Measurements from ENCODE around the gene TTN.

Gene TTN

DNA sequence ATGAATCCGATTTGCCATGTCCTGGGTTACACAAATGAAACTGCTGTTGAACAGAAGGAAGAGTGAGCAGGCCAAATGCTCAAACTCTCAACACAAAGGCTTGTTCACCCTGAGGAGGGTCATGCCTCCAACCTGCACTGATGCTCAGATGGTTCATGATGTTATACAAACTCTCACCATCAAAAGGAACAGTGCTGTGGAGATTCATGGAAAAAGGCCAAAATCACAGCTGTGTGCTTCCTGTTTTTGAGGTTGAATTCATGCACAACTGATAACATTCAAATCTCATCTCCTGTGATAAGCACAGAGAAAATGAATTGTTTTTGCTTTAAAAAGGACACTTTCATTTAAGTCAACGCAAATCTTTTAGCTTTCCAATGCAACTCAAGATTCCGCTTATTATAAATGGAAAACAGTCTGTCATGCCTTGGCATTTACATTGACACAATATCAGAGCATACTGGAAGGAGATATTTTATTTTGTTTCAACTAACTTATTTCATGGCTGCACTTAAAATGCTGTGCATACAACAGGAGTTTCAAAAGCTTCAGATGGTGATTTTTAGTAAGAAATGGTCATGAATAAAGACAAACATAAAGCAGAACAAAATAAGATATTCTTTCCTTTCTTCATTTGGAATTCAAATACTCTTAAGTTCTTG lies 22.2 kb upstream of the TTN start:
- TF ChIP-seq, protein P1, sequence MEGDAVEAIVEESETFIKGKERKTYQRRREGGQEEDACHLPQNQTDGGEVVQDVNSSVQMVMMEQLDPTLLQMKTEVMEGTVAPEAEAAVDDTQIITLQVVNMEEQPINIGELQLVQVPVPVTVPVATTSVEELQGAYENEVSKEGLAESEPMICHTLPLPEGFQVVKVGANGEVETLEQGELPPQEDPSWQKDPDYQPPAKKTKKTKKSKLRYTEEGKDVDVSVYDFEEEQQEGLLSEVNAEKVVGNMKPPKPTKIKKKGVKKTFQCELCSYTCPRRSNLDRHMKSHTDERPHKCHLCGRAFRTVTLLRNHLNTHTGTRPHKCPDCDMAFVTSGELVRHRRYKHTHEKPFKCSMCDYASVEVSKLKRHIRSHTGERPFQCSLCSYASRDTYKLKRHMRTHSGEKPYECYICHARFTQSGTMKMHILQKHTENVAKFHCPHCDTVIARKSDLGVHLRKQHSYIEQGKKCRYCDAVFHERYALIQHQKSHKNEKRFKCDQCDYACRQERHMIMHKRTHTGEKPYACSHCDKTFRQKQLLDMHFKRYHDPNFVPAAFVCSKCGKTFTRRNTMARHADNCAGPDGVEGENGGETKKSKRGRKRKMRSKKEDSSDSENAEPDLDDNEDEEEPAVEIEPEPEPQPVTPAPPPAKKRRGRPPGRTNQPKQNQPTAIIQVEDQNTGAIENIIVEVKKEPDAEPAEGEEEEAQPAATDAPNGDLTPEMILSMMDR (IDR thresholded peaks at IDR 0.05; ENCODE audit: low read depth, low read length, missing control alignments), result no peak
- no peak for DNase-seq (ENCODE audit: low read depth)
- no peak overlapping the region for H3K4me3 ChIP-seq (ENCODE audit: low read depth, low read length)

DNA sequence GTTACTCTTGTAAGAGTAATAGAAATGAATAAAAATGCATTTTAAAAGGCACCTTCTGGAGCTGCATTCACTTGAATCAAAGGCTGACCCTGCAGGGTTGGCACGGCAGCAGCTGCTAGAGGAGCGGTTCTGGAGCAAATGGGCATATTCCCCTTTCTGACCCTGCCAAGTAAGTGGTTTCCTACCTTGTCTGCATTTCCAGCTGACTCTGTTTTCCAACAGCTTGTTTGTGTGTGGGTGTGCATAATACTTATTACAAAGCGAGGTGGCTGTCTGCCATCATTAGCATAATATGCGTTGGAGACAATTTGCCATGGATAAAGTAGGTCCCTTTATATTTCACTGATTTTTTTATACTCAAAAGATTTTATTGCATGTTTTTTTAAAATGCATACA lies 21.3 kb upstream of the TTN start:
- no peak overlapping the region for H3K4me3 ChIP-seq (ENCODE audit: low read depth, low read length)
- TF ChIP-seq, protein P1 (IDR thresholded peaks at IDR 0.05; ENCODE audit: low read depth, low read length, missing control alignments), result no peak
- no peak for DNase-seq (ENCODE audit: low read depth)

DNA sequence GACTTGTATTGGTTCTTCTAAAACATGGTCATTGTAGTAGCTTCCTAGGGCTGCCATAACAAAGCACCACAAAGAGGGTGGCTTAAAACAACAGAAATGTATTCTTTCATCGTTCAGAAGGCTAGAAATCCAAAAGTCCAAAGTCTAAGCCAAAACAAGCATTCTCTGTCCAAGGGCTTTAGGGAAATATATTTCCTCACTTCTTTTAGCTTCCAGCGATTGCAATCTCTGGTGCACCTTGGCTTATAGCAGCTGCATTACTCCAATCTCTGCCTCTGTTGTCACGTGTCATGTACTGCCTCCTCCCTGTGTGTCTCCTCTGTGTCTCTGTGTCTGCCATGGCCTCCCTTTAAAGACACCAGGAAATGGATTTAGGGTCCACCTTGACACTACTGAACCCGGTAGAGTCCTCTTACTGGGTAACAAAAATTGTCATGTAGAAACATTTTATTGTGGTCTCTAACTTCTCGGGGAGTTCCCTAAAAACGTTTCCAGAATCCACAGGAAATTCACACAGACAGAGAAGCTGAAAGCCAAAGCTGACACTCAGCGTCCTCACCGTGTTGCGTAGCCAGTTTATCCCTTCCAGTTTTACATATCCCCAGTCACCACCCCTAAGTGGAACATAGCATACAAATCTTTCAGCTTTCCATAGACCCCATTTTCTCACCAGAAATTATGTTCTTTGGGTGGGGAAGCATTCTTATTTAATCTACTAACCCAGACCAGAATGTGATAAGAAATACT lies 20.7 kb upstream of the TTN start:
- no peak for DNase-seq (ENCODE audit: low read depth)
- H3K4me3 ChIP-seq (ENCODE audit: low read depth, low read length), result no peak overlapping the region
- TF ChIP-seq, protein P1 (IDR thresholded peaks at IDR 0.05; ENCODE audit: low read depth, low read length, missing control alignments), result no peak

DNA sequence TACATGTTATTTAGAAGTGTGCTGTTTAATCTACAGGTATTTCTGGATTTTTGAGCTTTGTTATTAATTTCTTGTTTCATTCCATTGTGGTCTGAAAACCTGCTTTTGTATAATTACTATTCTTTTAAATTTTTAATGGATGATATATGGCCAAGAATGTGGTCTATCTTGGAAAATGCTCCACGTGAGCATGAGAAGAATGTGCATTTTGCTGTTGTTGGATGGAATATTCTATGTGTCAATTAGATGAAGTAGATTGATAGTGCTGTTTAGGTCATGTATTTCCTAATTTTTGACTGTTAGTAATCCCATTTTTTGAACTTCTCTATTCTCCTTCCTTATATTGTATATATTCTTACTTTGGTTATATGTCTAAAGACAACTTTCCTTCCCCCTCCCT lies 19.9 kb upstream of the TTN start:
- no peak for DNase-seq (ENCODE audit: low read depth)
- TF ChIP-seq, protein P1 (IDR thresholded peaks at IDR 0.05; ENCODE audit: low read depth, low read length, missing control alignments), result no peak

DNA sequence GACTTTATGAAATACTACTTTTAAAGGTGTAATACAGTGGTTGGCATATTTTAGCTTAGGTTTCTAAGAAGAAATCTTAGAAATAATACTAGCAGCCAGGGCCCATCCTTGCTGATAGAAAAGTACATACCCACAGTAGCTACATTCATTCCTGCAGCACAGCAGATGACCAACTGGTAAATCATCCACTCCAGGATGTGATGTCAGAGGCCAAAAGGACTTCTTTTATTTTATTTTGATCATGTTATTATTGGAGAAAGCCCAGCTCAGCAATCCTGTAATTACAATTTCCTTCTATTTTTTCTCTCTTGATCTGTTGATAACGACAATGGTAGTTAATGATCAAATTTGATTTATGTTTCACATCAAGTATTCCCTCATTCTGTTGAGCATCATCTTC lies 18.0 kb upstream of the TTN start:
- DNase-seq (ENCODE audit: low read depth), result no peak
- no peak overlapping the region for H3K4me3 ChIP-seq (ENCODE audit: low read depth, low read length)
- TF ChIP-seq, protein P1 (IDR thresholded peaks at IDR 0.05; ENCODE audit: low read depth, low read length, missing control alignments), result no peak

More for the DNA sequence above, 19.9 kb upstream of the TTN start:
- no peak overlapping the region for H3K4me3 ChIP-seq (ENCODE audit: low read depth, low read length)

DNA sequence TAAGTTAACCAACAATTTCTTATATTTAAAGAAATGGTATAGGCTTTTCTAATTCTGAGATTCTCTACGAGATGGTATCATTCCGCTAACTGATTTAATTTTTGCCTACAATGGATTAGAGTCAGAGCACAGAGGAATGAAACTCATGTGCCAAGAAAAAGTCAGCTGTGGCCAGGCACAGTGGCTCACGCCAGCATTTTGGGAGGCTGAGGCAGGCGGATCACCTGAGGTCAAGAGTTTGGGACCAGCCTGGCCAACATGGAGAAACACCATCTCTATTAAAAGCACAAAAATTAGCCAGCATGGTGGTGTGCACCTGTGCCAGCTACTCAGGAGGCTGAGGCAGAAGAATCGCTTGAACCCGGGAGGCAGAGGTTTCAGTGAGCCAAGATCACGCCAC lies 17.0 kb upstream of the TTN start:
- TF ChIP-seq, protein P1 (IDR thresholded peaks at IDR 0.05; ENCODE audit: low read depth, low read length, missing control alignments), result no peak
- no peak for DNase-seq (ENCODE audit: low read depth)
- no peak overlapping the region for H3K4me3 ChIP-seq (ENCODE audit: low read depth, low read length)
